HG02610 (cell line): ENCODE data around the gene MAN1B1.

Experiments used
- ATAC-seq: cut with Tn5 transposase; IDR thresholded peaks from one replicate; pipeline ENCODE4 v1.9.1; 2021; ENCODE audit warnings: mild to moderate bottlenecking, moderate library complexity; ENCODE audit not compliant: unreplicated experiment

MAN1B1 gene

GRCh38 chr9:137141976-137142936 is 55.5 kb downstream of the MAN1B1 start:
- no peak for ATAC-seq

DNA sequence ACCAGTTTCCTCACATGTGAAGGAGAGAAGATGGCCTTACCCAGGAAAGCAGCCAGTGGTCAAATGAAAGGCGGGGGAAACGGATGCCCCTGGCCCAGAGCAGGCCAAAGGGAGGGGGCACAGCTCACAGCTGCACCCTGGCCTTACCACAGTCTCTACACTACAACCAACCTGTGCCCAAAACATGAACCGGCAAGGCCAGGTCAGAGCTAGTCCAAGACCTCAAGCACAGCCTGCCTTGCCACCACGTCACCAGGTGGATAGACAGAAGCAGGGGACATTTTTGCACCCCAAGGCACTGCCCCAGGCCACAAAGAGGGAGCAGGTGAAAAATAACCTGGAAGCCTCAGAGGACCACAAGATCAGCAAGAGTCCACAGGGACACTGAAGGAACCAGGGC is 56.7 kb downstream of the MAN1B1 start:
- ATAC-seq, result no peak

- no peak for ATAC-seq
Observed at GRCh38 chr9:137145731-137146526, 59.1 kb downstream of the MAN1B1 start.

DNA sequence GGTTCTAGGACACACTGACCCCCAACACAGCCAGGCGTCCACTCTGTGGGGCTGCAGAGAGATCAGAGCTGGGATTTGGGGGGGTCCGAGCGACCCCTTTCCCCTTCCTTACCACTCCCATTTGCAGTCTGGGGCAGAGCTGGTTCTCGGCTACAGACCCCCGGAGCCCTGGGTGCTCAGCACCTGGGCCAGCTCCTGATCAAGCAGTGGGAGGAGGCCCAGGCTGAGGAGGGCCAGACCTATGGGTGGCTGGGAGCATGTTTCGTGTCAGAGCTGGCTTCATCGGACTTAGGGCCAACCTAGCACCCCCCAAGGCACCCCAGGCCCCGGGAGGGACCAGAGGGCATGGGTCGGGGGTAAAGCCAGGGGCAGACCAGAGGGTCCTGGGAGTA is 59.7 kb downstream of the MAN1B1 start:
- ATAC-seq, result no peak

GRCh38 chr9:137147091-137147792 is 60.5 kb downstream of the MAN1B1 start:
- ATAC-seq, result no peak

GRCh38 chr9:137147793-137148160 is 61.0 kb downstream of the MAN1B1 start:
- no peak for ATAC-seq

GRCh38 chr9:137148242-137148641 is 61.5 kb downstream of the MAN1B1 start:
- ATAC-seq, result no peak

GRCh38 chr9:137148661-137149060 is 61.9 kb downstream of the MAN1B1 start:
- ATAC-seq, result no peak

- no peak for ATAC-seq
Observed at GRCh38 chr9:137149363-137149762, 62.6 kb downstream of the MAN1B1 start.

DNA sequence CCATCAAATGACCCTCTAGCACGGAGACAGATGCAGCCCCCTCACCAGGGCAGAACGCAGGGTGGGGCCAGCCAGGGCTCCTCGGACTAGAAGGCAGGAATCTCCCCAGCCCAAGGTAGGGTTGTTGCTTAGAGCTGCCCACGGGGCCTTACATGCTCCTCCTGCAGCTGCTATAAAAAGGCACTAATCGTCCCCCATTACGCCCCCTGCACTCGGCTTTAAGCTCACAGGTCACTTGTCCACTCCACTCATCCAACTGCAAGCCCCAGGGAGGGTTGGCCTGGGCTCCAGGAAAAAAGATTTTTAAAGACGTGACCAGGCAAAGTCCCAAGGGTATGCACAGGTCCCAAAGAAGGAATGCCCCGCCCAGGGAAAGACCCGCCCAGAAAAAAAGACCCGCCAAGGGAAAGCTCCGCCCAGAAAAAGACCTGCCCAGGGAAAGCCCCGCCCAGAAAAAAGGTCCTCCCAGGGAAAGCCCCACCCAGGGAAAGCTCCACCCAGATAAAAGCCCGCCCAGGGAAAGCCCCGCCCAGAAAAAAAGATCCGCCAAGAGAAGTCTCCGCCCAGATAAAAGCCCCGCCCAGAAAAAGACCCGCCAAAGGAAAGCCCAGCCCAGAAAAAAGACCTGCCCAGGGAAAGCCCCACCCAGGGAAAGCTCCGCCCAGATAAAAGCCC is 63.3 kb downstream of the MAN1B1 start:
- no peak for ATAC-seq

DNA sequence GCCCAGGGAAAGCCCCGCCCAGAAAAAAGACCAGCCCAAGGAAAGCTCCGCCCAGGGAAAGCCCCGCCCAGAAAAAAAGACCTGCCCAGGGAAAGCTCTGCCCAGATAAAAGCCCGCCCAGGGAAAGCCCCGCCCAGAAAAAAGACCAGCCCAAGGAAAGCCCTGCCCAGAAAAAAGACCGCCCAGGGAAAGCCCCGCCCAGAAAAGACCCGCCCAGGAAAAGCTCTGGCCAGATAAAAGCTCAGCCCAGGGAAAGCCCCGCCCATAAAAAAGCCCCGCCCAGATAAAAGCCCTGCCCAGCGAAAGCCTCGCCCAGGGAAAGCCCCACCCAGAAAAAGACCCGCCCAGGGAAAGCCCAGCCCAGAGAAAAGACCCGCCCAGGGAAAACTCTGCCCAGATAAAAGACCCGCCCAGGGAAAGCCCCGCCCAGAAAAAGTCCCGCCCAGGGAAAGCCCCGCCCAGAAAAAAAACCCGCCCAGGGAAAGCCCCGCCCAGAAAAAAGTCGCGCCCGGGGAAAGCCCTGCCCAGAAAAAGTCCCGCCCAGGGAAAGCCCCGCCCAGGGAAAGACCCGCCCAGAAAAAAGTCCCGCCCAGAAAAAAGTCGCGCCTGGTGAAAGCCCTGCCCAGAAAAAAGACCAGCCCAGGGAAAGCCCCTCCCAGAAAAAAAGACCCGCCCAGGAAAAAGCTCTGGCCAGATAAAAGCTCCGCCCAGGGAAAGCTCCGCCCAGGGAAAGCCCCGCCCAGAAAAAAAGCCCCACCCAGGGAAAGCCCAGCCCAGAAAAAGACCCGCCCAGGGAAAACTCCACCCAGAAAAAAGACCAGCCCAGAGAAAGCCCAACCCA is 64.1 kb downstream of the MAN1B1 start:
- no peak for ATAC-seq

- ATAC-seq, result no peak
Observed at GRCh38 chr9:137152844-137153405, 66.1 kb downstream of the MAN1B1 start.

DNA sequence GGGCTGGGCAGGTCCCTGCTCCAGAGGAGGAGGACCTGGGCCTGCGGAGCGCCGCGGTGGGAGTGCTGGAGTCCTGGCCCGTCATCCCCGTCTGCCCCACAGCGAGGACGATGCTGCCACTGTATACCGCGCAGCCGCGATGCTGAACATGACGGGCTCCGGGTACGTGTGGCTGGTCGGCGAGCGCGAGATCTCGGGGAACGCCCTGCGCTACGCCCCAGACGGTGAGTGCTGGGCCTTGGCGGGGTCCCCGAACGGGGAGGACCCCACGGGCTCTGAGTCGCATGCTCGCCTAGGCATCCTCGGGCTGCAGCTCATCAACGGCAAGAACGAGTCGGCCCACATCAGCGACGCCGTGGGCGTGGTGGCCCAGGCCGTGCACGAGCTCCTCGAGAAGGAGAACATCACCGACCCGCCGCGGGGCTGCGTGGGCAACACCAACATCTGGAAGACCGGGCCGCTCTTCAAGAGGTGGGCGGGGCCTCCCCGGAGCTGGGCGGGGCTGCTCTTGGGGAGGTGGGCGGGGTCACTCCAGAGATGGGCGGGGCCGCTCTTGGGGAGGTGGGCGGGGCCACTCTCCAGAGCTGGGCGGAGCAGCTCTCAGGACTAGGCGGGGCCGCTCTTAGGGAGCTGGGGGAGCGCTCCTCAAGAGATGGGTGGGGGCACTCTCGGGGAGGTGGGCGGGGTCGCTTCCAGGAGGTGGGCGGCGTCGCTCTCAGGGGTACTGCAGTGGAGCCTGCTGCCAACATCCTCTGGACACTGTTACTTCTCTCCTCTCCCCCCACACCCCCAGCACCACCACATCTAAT is 70.0 kb downstream of the MAN1B1 start:
- ATAC-seq, result no peak

- no peak for ATAC-seq
Observed at GRCh38 chr9:137157618-137158415, 71.0 kb downstream of the MAN1B1 start.

DNA sequence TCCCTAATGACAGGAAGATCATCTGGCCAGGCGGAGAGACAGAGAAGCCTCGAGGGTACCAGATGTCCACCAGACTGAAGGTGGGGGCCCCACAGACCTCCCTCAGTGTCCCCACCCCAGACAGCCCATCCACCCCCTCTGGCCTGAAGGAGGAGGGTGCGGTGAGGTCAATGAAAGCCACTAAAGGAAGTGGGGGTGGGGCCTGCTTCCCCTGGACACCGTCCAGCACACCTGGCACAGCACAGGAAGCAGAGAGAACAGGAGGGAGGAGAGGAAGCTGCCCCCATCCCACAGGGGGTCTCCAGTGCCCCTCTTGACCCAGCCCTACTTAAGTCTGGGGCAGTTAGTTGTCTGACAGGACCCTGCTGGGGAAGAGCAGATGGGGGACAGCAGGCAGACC is 71.8 kb downstream of the MAN1B1 start:
- no peak for ATAC-seq
